HuH-7 (cell line): ENCODE measurements around the gene CYP46A1.

ENCODE experiments used
- DNase-seq: peaks from one replicate; pipeline ENCODE4 v3.0.0; 2011; ENCODE audit warnings: low spot score

The CYP46A1 gene

GRCh38 chr14:99673305-99674063, 10.6 kb upstream of the CYP46A1 start:
- DNase-seq: no peak

GRCh38 chr14:99674064-99674650, 9.9 kb upstream of the CYP46A1 start:
- no peak for DNase-seq

GRCh38 chr14:99674776-99675381, 9.2 kb upstream of the CYP46A1 start:
- no peak for DNase-seq

DNA sequence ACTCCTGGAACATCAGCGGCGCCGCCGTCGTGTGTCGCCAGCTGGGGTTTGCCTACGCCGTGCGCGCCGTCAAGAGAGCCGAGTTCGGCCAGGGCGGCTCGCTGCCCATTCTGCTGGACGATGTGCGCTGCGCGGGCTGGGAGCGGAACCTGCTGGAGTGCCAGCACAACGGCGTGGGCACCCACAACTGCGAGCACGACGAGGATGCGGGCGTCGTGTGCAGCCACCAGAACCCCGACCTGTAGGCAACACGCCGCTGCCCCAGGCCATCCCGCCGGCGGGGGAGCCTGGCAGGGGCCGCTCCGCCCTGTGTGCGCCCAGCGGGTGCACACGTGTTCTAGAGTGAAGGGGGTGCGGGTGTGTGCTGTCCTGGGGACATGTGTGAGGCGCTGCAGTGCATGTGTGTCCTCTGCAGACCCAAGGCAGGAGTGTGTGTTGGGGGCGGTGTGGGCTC, 8.7 kb upstream of the CYP46A1 start:
- DNase-seq: no peak

DNA sequence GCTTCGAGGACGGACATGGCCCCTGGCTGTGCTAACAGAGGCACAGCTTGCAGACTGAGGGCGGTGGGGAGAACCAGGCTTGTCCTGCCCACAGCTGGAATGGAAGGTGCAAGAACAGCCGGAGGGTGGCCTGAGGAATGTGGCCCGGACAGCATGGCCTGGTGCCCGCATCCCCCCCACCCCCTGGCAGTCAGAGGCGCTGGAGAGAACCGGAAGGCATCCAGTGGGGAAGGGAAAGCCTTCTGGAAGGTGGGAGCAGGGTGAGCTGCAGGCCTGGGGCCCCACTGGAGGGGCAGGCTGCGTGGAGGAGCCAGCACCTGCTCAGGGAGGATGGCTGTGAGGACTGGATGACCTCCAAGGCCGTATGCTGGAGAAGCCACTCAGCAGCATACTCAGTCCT, 8.1 kb upstream of the CYP46A1 start:
- DNase-seq: no peak

DNA sequence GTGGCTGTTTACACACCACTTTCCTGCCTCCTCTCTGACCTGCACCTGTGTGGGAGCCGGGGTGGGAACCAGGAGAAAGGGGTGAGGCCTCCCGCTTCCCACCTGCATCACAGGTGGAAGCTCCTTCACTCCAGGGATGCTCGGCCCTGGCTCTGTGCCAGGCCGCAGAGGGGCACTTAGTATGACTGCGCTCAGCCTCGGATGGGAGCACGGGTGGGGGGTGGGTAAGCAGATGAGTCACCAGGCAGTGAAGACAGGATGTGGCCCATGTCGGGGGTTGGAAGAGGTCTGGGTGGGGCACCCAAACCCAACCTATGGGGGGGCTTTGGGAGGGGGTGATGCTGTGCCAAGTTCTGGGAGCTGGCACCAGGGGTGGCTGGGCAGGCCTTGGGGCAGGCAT, 7.4 kb upstream of the CYP46A1 start:
- no peak for DNase-seq

GRCh38 chr14:99677231-99678140, 6.6 kb upstream of the CYP46A1 start:
- DNase-seq: no peak

DNA sequence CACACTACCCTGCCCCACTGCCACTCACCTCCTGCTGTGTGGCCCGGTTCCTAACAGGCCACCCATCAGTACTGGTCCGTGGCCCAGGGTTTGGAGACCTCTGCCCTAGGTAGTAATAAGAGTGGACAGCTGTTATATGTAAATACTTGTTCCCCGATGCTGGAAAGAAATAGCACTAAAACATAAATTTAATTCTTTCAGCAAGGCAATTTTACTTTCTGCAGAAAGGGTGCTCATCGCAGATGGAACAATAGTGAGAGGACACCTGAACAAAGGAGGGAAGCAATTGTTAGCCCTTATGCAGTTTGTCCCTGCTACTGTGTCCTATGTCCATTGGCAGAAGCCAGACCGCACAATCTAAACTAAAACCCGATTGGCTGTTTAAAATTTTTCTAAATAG, 5.9 kb upstream of the CYP46A1 start:
- DNase-seq: no peak

DNA sequence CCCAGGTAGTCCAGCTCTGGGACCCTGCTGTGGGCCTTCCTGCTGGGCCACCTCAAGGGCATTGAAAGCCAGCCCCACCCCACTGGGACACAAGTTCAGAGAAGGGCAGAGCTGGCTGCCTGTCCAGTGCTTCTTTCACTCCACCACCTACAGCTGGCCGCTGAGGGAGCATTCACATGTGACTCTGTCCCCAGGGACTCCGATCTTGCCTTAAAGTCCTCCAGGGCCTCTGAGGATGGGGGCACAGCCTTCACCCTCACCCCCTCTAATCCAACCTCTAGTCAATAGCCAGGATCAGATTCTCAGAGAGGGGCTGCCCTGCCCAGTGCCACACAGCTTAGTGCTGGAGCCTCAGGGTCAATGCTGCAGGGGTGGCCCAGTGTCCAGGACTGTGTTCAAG, 5.0 kb upstream of the CYP46A1 start:
- no peak for DNase-seq

DNA sequence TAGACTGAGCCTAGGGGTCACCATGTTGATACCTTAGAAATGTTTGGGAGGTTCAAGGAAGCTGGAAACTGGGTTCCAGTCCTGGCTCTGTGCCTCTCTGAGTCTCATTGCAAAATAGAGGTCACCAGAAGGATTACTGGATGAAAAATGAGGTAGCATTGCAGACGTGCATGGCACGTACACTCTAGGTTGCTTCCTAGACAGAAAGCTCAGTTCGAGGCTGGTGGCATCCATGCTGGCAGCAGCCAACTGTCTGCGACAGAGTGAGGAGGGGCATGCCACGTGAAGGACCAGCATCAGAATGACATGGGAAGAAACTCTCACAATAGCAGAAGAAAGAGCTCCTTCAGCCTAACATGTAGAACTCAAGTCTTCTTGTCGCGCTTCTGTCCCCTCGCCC, 4.6 kb upstream of the CYP46A1 start:
- no peak for DNase-seq

DNA sequence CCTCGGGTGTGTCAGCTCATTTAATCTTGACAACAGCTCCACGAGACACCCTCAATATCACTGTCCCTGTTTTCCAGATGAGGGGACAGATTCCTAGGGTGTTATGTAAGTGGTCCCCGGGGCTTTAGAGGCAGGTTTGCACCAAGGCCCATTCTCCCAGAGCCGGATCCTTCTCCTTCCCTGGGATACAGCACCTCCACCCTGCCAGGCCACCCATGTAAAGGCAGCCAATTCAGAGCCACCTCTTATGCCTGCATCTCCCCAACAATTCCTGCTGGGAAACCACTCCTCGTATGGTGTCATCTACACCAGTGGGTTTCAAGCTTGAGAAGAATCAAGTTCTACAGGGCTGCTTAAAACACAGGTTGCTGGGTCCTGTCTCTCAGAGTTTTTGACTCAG, 4.1 kb upstream of the CYP46A1 start:
- DNase-seq: no peak

- DNase-seq: no peak
Observed at GRCh38 chr14:99681101-99681831, 2.8 kb upstream of the CYP46A1 start.

DNA sequence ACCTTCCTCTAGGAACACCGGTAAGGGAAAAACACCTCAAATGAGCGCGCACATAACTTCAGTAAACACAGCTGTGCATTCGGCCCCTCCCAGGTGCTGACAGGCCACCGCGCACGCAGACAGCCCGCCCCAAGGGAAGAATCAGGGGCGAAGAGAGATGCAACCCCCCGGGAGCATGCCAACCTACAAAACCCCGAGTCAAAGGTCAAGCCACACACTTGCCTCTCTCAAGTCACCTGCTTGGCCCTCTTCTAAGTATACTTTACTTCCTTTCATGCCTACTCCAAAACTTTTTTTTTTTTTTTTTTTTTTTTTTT, 2.3 kb upstream of the CYP46A1 start:
- no peak for DNase-seq

DNA sequence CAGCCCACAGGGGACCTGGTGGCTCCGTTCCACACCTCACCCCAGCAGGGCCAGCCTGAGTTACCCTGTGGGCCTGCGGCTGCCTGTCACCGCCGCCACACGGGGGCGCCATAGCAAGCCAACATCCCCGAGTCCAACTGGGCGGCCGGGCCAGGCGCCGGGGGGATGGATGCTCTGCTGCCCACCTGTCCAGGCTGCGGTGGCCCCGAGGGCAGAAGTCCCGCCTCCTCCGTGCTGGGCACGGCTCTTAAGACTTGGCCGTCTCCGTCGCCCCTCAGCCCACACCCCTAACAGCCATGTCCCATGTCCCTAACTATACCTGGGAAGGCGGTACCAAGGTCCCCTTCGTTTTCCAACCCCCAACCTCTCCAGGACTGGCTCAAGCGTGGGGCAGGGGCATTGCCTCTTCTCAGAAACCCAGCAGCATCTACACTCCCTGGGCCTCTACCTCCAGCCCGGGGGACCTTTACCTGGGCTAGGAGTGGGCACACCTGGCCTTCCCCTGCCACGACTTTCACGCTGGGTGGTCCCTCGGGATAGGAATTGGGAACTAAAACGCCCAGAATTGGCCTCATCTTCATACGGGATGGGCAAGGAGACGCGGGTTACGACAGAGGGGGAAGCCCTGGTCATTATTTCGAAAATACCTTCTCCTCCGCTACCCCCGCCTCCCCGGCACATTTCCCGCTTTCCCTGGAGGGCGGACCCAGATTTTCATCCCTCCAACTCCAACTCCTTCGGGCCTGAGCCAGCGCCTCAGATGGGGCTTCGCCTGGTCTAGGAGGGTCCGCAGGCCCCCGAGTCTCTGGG, 1.1 kb upstream of the CYP46A1 start:
- peak; percentile 93 for DNase-seq

DNA sequence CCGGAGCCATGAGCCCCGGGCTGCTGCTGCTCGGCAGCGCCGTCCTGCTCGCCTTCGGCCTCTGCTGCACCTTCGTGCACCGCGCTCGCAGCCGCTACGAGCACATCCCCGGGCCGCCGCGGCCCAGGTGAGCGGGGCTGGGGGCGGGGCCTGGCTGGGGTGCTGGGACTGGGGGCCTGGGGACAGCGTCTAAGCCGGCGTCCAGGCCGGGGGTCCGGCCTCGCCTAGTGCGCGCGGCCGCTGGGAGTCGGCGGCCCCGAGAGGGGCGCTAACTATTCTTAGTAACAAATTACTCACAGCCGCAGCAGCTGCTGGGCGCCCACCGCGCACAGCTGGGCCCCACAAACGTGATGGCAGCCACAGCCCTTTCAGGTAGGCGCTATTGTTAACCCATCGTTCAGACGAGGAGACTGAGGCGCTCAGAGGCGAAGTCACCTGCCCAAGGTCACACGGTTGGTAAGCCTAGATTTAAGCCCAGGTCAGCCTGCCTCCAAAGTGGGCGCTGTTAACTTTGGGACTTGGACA, 374 bp downstream of the CYP46A1 start:
- no peak for DNase-seq

- DNase-seq: no peak
Observed at GRCh38 chr14:99685151-99685591, 1.1 kb downstream of the CYP46A1 start.

- no peak for DNase-seq
Observed at GRCh38 chr14:99685596-99685995, 1.5 kb downstream of the CYP46A1 start.

DNA sequence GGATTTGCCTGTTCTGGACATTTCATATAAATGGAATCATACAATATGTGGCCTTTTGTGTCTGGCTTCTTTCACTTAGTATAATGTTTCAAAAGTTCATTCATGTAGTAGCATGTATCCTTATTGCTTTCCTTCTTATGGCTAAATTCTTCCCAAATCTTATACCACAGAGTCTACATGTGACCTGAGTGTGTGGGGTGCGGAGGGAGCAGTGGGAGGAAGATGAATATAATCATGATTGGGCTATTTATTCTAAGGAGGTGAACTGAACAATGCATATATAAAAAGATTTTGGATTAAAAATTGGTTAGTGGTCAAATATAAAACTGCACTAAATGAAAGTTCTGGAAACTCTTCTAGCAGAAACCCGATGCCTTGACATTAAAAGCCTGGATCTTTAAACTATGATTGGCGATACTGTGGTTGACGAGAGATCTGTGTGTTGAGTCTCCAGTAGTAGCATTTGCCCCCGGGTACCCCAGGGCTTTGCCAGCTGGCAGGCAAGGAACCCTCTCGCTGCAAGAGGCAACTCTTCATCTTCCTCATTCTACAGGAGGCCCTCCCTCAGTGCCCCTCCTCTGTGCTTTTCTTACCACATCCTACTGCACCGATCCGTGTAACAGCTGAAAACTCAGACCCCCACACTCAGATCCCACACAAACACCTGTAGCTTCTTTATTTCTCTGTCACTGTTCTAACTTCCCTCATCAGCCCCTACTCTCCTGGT, 2.6 kb downstream of the CYP46A1 start:
- no peak for DNase-seq

DNA sequence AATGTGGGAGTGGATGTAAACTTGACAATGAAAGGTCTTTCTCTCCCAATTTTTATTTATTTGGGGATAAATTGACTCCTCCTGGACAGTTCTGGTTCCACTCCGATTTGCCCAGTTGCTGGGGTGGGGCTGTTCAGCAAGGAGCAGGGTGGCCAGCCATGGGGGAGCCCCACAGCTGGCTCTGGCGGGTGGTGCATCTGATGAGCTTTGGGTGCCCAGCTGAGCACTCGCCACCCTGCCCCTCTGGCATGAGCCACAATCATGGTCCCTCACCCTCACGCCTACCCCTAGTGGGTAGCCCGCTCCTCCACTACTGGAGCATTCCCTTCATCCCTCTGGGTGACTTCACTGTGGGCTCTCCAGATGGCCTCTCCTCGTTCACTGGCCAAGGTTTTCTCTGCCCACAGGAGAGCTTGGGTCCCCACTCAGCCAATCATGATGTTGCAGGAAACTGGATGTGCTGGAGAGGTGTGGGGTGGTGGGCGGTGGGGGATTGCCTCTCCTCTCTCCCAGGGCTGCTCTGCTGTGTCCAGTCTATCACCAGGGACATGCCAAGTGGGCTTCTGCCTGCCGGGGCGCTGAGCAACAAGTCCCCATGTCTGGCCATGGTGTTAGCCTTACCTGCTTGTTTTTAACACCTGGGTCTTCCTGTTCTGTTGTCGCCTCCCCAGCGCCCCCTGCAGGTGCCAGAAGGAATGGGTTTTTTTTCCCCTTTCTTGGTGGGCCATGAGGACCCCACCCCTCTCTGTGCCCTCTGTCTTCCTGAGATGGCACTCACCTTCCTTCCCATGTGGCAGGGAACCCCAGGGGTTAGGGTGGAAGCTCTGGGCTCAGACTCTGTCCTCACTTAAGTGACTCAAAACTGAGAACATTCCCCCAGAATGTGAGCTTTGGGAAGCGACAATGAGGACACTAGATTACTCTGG, 3.4 kb downstream of the CYP46A1 start:
- DNase-seq: peak; percentile 45
